Esophagus squamous epithelium (tissue), 5 donors: ENCODE data around the gene ADAMTS13. TPM values are rescaled to one million over a fixed set of nuclear protein-coding genes. Genes with fewer than 3 reads are reported as not detected.

Source experiments
- DNase-seq: peaks from one replicate; lab custom pipeline; 2025; lab: John Stamatoyannopoulos, UW
- H3K27ac ChIP-seq, 4 donors: fragments of 200-600 bp; sonication (generic); one replicate each; pipeline ENCODE4 v1.5.1; 2016 to 2019; ENCODE audit warnings: mild to moderate bottlenecking in 1 of 4
- H3K27me3 ChIP-seq, 4 donors: fragments of 200-600 bp; sonication (generic); 1 replicate in 3 of 4; 2 replicates in 1 of 4; pipeline versions ENCODE4 v1.5.1 to v1.6.0; 2017 to 2021; ENCODE audit warnings: antibody characterized with exemption in 1 of 4
- H3K36me3 ChIP-seq, 3 donors: fragments of 200-600 bp; sonication (generic); one replicate each; pipeline ENCODE4 v1.5.1; 2016 to 2019
- H3K4me1 ChIP-seq, 3 donors: fragments of 200-600 bp; sonication (generic); one replicate each; pipeline ENCODE4 v1.5.1; 2017 to 2019
- H3K4me3 ChIP-seq, 4 donors: fragments of 200-600 bp; sonication (generic); 1 replicate in 3 of 4; 2 replicates in 1 of 4; pipeline ENCODE4 v1.5.1; 2016 to 2019; ENCODE audit warnings: mild to moderate bottlenecking in 2 of 4, moderate library complexity in 1 of 4
- H3K9me3 ChIP-seq, 3 donors: fragments of 200-600 bp; sonication (generic); one replicate each; pipeline ENCODE4 v1.5.1; 2016 to 2019
- POLR2A ChIP-seq, 4 donors: fragments of 450-650 bp; IDR thresholded peaks; one replicate each; pipeline ENCODE4 v1.6.1; 2017; ENCODE audit warnings: antibody characterized with exemption in 4 of 4, mild to moderate bottlenecking in 4 of 4, moderate library complexity in 3 of 4
- WGBS, 2 donors: methylation state at CpG; one replicate each; pipeline ENCODE4 v1.1.5; 2018; 5-methylcytosine and 5-hydroxymethylcytosine counted together
- intact Hi-C: fragments of 100-400 bp; cut with DNase I; formaldehyde crosslinking; loops from one replicate; pipeline ENCODE4 v1.15.0; 2022
- total RNA-seq, 4 donors: library from RNA; depleted of rRNA; stranded (reverse); fragments of >200 nt; gene quantifications; one replicate each; pipeline ENCODE4 v1.1.0, GENCODE V29; 2016
- TF ChIP-seq, protein P1 (sequence below), 6 experiments: fragments of 450-650 bp in 4 of 6; fragments of 200-600 bp in 2 of 6; sonication (generic) in 2 of 6; IDR thresholded peaks; one replicate each; pipeline ENCODE4 v1.5.1; 2016 to 2019; ENCODE audit warnings: antibody characterized with exemption in 6 of 6, mild to moderate bottlenecking in 4 of 6, moderate library complexity in 4 of 6
- donor health status: DM: yes; HTN: yes; CAD: no.

Gene ADAMTS13
- total RNA-seq, 4 donors from 2014 or later = 0.21 to 2.5 (median 0.33) TPM

DNA sequence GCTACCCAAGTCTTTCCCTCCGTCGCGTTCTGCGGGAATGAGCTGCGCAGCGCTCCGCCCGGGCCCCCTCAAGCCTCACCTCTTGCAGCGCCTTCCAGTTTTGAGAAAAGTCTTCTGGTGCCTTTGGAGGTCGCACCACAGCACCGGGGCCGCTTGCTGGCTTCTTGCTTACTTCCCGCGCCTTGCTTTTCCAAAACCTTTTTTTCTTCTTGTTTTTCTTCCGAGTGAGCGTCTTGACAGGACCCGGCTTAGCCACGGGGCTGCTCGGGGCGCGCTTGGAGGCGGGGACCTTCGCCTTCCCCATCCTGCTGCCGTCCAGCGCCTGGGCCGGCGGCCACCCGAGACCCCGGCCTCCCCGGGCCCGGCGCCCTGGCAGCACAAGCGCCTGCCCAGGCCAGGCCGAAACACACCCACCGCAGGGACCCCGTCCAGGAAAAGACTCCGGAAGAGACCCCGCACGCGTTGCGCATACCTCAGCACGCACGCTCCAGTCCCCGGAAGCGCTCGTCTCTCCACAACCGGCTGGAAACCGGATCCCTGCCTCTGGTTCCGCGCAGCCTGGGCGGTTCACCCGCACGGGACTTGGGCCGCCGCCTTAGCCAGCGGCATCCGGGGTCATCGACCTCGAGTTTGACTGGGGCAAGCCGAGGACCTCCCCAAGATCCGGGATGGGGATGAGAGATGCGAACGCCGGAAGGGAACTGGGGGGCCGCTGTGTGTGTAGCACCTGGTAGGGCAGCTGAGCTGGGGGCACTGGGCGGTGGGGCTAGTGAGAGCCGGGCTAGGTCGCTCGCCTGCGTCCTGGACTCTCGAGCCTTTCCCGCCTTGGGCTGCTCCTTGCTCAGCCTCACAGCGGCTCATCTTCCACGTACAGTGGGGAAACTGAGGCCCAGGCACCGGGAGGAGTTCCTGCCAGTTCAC lies 4.4 kb upstream of the ADAMTS13 start, which contains the start of gene REXO4:
Gene REXO4 (minus strand): TSS at position 470 of the 921 bp plus-strand sequence. CDS start 166 bp downstream, at position 304.
- peaks cover 9 to 58% (median 16%) of the 10 kb centered on the region in 3 donors for H3K4me1 ChIP-seq
- H3K9me3 ChIP-seq = no peaks in the 10 kb centered on the region

DNA sequence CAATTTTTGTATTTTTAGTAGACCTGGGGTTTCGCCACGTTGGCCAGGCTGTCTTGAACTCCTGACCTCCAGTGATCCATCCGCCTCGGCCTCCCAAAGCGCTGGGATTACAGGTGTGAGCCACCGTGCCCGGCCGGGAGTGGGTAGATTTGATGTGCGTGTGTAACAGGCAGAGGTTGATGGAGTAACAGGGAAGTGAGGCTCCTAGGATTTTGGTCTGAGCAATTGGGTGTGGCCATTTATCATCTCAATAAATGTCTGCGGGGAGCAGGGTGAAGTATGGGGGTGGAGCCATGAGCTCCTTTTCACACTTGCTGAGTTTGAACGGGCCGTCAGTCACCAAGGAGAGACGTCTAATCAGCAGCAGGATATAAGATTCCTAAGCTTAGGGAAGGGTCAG lies 3.2 kb upstream of the ADAMTS13 start:
- WGBS, 2 donors = 35 to 36% methylated on average over 4 to 6 of the region's 13 CpGs
- intact Hi-C loops = loop anchor here (10.0 kb wide), 1 partner anchor 46 kb away; no protein-coding TSS in a partner anchor

More for the DNA sequence above, 4.4 kb upstream of the ADAMTS13 start, which contains the start of gene REXO4:
- peak within 1 kb of the TSS; percentile 73 to 89 (median 86) for H3K27ac ChIP-seq
- H3K27me3 ChIP-seq = no peaks in the 10 kb centered on the region
- 0 to 2% methylated on average over 15 to 19 of the region's 75 CpGs for WGBS, 2 donors
- TF ChIP-seq, protein P1, sequence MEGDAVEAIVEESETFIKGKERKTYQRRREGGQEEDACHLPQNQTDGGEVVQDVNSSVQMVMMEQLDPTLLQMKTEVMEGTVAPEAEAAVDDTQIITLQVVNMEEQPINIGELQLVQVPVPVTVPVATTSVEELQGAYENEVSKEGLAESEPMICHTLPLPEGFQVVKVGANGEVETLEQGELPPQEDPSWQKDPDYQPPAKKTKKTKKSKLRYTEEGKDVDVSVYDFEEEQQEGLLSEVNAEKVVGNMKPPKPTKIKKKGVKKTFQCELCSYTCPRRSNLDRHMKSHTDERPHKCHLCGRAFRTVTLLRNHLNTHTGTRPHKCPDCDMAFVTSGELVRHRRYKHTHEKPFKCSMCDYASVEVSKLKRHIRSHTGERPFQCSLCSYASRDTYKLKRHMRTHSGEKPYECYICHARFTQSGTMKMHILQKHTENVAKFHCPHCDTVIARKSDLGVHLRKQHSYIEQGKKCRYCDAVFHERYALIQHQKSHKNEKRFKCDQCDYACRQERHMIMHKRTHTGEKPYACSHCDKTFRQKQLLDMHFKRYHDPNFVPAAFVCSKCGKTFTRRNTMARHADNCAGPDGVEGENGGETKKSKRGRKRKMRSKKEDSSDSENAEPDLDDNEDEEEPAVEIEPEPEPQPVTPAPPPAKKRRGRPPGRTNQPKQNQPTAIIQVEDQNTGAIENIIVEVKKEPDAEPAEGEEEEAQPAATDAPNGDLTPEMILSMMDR (IDR thresholded peaks at IDR 0.05) = peak in 2 of 6 experiments; percentile 10 to 23
- TF ChIP-seq POLR2A (IDR thresholded peaks at IDR 0.05) = peak in 1 of 4 donors; percentile 38
- intact Hi-C loops = loop anchor here (10.0 kb wide), 1 partner anchor 47 kb away; no protein-coding TSS in a partner anchor
- DNase-seq = no peak
- peaks cover 0 to 36% (median under 1%) of the 10 kb centered on the region in 3 donors for H3K36me3 ChIP-seq
- peak within 1 kb of the TSS; percentile 53 to 93 (median 80) for H3K4me3 ChIP-seq

DNA sequence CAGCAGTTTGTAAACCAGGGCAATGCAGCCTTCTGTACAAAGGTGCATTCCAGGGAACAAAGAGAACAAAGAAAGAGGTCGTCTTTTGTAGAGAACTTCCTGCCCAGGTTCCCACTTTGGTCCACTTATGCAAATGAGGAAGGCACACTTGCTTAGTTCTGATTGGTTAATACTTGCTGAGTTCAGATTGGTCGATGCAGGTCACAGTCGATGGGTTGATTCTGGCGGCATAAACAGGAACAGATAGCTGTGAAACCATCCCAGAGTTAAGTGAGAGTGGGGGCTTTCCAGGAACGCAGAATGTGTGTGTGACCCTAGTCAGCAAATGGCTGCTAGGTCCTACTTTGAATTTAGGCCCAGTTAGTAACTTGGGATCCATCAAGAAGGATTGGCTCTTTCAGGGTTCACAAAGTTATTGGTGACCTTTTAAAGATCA lies 1.8 kb upstream of the ADAMTS13 start:
- no peak for TF ChIP-seq POLR2A (IDR thresholded peaks at IDR 0.05)
- TF ChIP-seq, protein P1 (IDR thresholded peaks at IDR 0.05) = no peak
- no peak for DNase-seq
- H3K27me3 ChIP-seq = peaks cover 0 to 12% (median 0%) of the 10 kb centered on the region in 4 donors
- intact Hi-C loops = no loop called here
- H3K4me3 ChIP-seq = no peak overlapping the region
- 55 to 64% methylated on average over 5 of the region's 5 CpGs for WGBS, 2 donors
- no peak overlapping the region for H3K27ac ChIP-seq
- peaks cover 9 to 36% (median 16%) of the 10 kb centered on the region in 3 donors for H3K4me1 ChIP-seq
- H3K36me3 ChIP-seq = peaks cover 0 to 10% (median 0%) of the 10 kb centered on the region in 3 donors
- H3K9me3 ChIP-seq = no peaks in the 10 kb centered on the region

More for the DNA sequence above, 3.2 kb upstream of the ADAMTS13 start:
- Histone ChIP-seq H3K27me3 (peaks cover 0 to under 1% (median 0%) of the 10 kb centered on the region in 4 donors), H3K9me3 (no peaks in the 10 kb centered on the region), H3K4me1 (peaks cover 9 to 48% (median 16%) of the 10 kb centered on the region in 3 donors), H3K36me3 (peaks cover 0 to 24% (median 0%) of the 10 kb centered on the region in 3 donors), H3K4me3 (no peak overlapping the region), H3K27ac (peak overlapping the region; percentile 73 to 89 (median 86))
- no peak for TF ChIP-seq POLR2A (IDR thresholded peaks at IDR 0.05)
- TF ChIP-seq, protein P1 (IDR thresholded peaks at IDR 0.05) = no peak
- no peak for DNase-seq

DNA sequence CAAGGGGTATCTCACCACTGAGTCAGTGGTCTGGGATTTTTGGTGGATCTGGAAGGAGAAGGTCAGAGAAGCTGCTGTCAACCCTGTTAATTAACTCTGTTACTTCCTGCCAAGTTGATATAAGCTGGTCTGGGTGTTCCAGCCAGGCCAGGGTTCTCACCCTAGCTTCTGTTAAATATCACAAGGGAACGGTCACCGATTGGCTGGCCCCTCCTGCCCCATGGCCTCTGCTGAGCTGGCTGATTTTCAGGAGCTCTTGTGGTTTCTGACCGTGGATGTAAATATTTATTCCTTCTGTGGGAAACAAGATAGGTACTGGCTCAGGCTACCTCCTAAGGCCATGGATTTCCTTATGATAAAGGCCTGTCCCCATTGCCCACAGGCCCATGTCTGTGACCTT lies 1.0 kb downstream of the ADAMTS13 start:
- DNase-seq = no peak
- H3K27ac ChIP-seq = no peak overlapping the region
- intact Hi-C loops = no loop called here
- H3K27me3 ChIP-seq = peaks cover 0 to 39% (median 2%) of the 10 kb centered on the region in 4 donors
- no peaks in the 10 kb centered on the region for H3K36me3 ChIP-seq
- WGBS, 2 donors = 43 to 75% methylated on average over 3 of the region's 3 CpGs
- no peaks in the 10 kb centered on the region for H3K9me3 ChIP-seq
- H3K4me3 ChIP-seq = no peak overlapping the region
- TF ChIP-seq, protein P1 (IDR thresholded peaks at IDR 0.05) = no peak
- no peak for TF ChIP-seq POLR2A (IDR thresholded peaks at IDR 0.05)
- peaks cover 0 to 17% (median 4%) of the 10 kb centered on the region in 3 donors for H3K4me1 ChIP-seq
